LNCaP clone FGC (cell line): ENCODE measurements around the gene TPM2.
A peak's percentile ranks its signal among the peaks of the same experiment; 100 is the strongest.

Experiments used
- DNase-seq: peaks from one replicate; pipeline ENCODE4 v3.0.0-alpha.2; 2011; ENCODE audit warnings: low read depth
- H3K4me3 ChIP-seq: 2 replicates; pipeline ENCODE4 v1.5.1; 2011; ENCODE audit warnings: mild to moderate bottlenecking, low read depth, low read length, control low read depth
- CTCF ChIP-seq: IDR thresholded peaks from 2 replicates; pipeline ENCODE4 v1.5.1; 2012; ENCODE audit warnings: mild to moderate bottlenecking; ENCODE audit not compliant: control insufficient read depth, insufficient read depth; ENCODE audit errors: extremely low read depth

Gene TPM2

DNA sequence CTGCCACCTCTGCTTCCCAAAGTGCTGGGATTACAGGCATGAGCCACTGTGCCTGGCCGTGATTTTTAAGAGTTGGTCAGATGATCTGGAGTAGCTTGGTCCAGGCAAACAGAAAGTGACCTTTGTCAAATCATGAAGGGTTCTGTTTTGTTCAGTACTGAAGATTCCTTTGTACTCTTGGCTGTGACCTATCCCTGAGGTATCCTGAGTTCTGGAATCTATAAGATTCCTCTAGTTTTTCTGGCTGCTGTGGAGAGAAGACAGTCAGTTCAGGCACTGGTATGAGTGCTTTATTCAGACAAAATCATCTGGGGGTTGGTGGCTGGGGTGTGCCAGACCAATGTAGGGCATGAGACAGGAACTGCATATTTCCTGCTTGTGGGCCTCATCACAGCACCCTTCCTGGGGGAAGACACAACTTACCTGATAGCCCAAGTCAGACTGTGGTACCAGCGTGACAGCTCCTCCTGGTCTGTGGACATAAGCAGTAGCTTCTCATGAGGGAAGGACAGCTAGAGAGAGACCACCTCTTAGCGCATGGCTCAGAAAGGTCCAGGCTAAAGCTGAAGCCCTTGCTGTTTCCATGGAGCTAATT lies 27.9 kb downstream of the TPM2 start:
- TF ChIP-seq CTCF: no peak
- H3K4me3 ChIP-seq: no peak overlapping the region
- DNase-seq: no peak

- DNase-seq: no peak
- H3K4me3 ChIP-seq: no peak overlapping the region
Measured at GRCh38 chr9:35660966-35661415, 28.7 kb downstream of the TPM2 start.

GRCh38 chr9:35659340-35659739 lies 30.4 kb downstream of the TPM2 start:
- H3K4me3 ChIP-seq: peak overlapping the region; percentile 71
- no peak for DNase-seq

More at GRCh38 chr9:35660966-35661415, 28.7 kb downstream of the TPM2 start:
- 0 out of 2 replicates have a peak, but pooled peaks have one; percentile 6 for TF ChIP-seq CTCF

GRCh38 chr9:35658968-35659220 lies 30.8 kb downstream of the TPM2 start:
- DNase-seq: no peak
- TF ChIP-seq CTCF: no peak
- H3K4me3 ChIP-seq: peak overlapping the region; percentile 71

More at GRCh38 chr9:35659340-35659739, 30.4 kb downstream of the TPM2 start:
- TF ChIP-seq CTCF: no peak

- DNase-seq: peak; percentile 27
- TF ChIP-seq CTCF: peak; percentile 56
- H3K4me3 ChIP-seq: peak within 1 kb of the TSS; percentile 71
Measured at GRCh38 chr9:35658137-35658967, 31.4 kb downstream of the TPM2 start, which contains the start of gene CCDC107. Gene CCDC107 (plus strand): TSS chr9:35658292. CDS start chr9:35658380, 88 bp downstream.

DNA sequence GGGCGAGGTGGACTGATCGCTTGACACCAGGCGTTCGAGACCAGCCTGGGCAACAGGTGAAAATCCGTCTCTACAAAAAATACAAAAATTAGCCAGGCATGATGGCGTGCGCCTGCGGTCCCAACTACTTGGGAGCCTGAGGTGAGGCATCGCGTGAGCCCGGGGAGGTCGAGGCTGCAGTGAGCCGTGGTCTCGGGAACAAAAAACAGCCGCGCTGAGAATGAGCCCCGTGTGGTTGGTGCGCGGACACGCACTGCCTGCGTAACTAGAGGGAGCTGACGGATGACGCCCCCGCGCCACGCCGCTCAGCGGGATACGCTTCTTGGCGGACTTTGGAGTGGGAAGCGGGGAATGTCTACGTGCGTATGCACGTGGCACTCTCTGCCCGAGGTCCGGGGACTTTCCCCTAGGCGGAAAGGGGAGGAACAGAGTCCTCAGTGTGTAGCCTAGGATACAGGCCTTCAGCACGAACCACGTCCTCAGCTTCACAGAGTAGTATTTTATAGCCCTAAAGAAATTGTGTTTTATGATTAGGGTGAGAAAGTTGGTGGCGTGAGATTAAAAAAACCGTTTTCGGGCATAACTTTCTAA lies 32.1 kb downstream of the TPM2 start, which contains the start of gene RMRP:
Gene RMRP (minus strand): TSS at position 474 of the 591 bp plus-strand sequence.
- H3K4me3 ChIP-seq: peak within 1 kb of the TSS; percentile 71
- peak; percentile 99 for DNase-seq
- TF ChIP-seq CTCF: peak; percentile 16; the same call in 1 of the 2 replicates
